Subcutaneous adipose tissue (tissue), 4 donors: ENCODE data around the gene IGSF21. TPM values are rescaled to one million over a fixed set of nuclear protein-coding genes. Genes with fewer than 3 reads are reported as not detected.

Source experiments
- total RNA-seq, 4 donors: library from RNA; depleted of rRNA; stranded (reverse); fragments of >200 nt; gene quantifications; one replicate each; pipeline ENCODE4 v1.1.0, GENCODE V29; 2016
- TF ChIP-seq, protein P1 (sequence below): fragments of 450-650 bp; IDR thresholded peaks from one replicate; pipeline ENCODE4 v1.5.1; 2016; ENCODE audit warnings: low read depth, mild to moderate bottlenecking, control low read depth, antibody characterized with exemption, moderate library complexity

Gene IGSF21
- total RNA-seq, 4 donors from 2014 or later, result 0.98 to 12.6 (median 4.4) TPM; not detected in 1

DNA sequence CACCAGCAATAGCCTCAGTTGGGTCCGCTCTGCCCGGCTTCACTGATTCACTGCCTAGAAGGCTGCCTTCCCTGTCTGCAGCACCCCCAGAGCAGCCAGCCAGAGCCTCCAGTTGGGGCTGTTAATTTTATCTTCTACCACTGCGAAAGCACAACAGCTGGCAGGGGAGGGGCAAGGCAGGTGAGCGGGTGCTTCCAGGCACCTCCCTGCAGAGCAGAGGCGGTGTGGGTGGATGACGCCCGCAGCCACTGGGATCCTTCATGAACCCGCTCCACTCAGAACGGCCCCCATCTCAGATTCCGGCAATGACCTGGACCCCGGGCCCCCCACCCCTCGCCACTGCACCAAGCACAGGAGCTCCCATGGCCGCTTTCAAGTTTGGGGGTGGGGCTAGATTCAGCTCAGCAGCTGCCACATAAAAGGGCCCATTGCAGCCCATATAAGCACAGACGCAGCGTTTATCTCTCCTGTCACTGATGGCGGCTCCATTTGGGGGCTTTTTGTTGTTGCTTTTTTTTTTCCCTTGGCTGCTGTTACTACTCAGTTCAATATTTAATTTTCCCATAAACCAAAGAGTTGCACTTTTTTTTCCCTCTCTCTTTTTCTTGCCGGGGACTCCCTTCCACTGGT, 245.2 kb downstream of the IGSF21 start:
- TF ChIP-seq, protein P1, sequence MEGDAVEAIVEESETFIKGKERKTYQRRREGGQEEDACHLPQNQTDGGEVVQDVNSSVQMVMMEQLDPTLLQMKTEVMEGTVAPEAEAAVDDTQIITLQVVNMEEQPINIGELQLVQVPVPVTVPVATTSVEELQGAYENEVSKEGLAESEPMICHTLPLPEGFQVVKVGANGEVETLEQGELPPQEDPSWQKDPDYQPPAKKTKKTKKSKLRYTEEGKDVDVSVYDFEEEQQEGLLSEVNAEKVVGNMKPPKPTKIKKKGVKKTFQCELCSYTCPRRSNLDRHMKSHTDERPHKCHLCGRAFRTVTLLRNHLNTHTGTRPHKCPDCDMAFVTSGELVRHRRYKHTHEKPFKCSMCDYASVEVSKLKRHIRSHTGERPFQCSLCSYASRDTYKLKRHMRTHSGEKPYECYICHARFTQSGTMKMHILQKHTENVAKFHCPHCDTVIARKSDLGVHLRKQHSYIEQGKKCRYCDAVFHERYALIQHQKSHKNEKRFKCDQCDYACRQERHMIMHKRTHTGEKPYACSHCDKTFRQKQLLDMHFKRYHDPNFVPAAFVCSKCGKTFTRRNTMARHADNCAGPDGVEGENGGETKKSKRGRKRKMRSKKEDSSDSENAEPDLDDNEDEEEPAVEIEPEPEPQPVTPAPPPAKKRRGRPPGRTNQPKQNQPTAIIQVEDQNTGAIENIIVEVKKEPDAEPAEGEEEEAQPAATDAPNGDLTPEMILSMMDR, result no peak

DNA sequence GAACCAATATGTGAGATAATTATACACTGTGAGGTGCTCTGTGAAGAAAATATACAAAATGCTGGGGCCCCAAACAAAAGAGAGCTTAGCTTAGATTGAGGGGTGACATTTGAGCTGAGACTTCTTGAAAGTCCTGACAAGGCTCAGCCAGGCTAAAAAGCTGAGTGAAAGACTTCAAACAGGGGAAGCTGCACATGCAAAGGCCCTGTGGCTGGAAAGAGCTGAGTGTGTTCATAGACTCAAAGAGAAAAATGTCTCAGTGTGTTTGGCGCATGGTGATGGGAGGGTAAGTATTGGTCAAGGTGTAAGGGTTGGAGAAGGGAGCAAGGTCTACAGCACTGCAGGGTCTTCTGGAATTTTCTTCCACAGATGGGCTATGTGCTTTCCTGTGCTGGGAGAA, 245.9 kb downstream of the IGSF21 start:
- TF ChIP-seq, protein P1, result no peak

- TF ChIP-seq, protein P1, result no peak
These were observed 246.4 kb downstream of the IGSF21 start for GRCh38 chr1:18353992-18354391.

GRCh38 chr1:18354612-18355011, 247.0 kb downstream of the IGSF21 start:
- TF ChIP-seq, protein P1, result no peak

DNA sequence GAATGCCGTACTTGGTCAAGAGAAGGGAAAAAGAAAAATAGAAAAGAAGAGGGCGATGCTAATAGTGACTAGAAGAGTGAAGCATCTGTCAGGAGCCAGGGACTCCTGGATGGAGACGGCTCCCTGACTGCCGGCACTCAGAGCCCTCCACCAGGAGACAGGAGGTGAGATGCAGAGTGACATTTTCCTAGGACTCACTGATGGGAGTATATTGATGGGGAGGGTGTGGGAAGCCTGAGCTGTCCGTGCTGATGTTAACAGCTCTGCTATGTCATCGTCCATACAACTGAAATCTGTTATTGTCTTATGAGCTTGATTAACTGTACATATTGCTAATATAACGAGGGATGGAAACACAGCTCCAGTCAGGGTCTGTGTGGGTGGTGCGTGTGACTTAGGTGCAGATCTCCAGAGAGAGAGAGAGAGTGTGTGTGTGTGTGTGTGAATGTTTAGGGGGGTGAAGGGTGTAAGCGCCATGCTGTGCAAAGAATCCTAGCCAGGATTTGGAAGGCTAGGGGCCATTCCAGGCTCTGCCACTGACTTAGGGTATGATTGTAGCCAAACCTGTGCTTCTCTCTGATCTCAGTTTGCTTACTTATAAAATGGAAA, 250.1 kb downstream of the IGSF21 start:
- TF ChIP-seq, protein P1, result no peak

DNA sequence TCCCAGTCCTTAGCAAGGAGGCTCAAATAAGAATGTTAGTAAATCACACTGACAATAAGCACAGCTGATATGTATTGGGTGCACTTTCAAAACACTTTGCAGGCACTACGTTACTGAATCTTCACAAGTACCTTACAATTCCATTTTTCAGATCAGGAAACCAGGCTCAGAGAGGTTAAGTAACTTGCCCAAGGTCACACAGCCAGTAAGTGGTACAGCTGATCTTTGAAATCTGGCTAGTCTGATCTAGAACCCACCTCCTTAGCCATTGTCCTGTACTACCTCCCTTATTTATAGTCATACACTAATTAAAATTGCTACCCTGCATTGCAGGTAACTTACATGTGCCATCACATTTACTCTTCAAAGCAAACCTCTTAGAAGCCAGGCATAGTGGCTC, 251.0 kb downstream of the IGSF21 start:
- TF ChIP-seq, protein P1, result no peak

GRCh38 chr1:18360251-18360650, 252.7 kb downstream of the IGSF21 start:
- TF ChIP-seq, protein P1, result no peak
